HEK293T (cell line): Measurements from ENCODE around the gene MINDY4.

Source experiments
- CTCF ChIA-PET: fragments of 350-600 bp; formaldehyde crosslinking; extraction: SDS; loops from one replicate; lab custom pipeline; 2021; ENCODE audit warnings: antibody characterized with exemption, inconsistent platforms; lab: Yijun Ruan, JAX
- POLR2A ChIA-PET: fragments of 350-600 bp; formaldehyde crosslinking; extraction: SDS; loops from one replicate; lab custom pipeline; 2020; ENCODE audit warnings: antibody characterized with exemption, inconsistent platforms; lab: Yijun Ruan, JAX
- DNase-seq: peaks from one replicate; pipeline ENCODE4 v3.0.0; 2012; ENCODE audit warnings: mixed read lengths; ENCODE audit errors: extremely low spot score
- ARNT ChIP-seq: fragments of 450-650 bp; IDR thresholded peaks from 2 replicates; pipeline ENCODE4 v1.6.1; 2017; ENCODE audit warnings: mild to moderate bottlenecking
- BHLHE40 ChIP-seq: fragments of 450-650 bp; IDR thresholded peaks from 2 replicates; pipeline ENCODE4 v1.6.1; 2016; ENCODE audit warnings: mild to moderate bottlenecking, moderate library complexity, borderline replicate concordance
- CTBP1 ChIP-seq: fragments of 450-650 bp; IDR thresholded peaks from 2 replicates; pipeline ENCODE4 v1.6.1; 2016; ENCODE audit warnings: borderline replicate concordance
- ELF4 ChIP-seq: fragments of 450-650 bp; IDR thresholded peaks from 2 replicates; pipeline ENCODE4 v1.6.1; 2017; ENCODE audit warnings: antibody characterized with exemption
- FOXA1 ChIP-seq: fragments of 450-650 bp; IDR thresholded peaks from 2 replicates; pipeline ENCODE4 v1.6.1; 2016; ENCODE audit warnings: mild to moderate bottlenecking
- FOXK2 ChIP-seq: fragments of 450-650 bp; IDR thresholded peaks from 2 replicates; pipeline ENCODE4 v1.6.1; 2016; ENCODE audit warnings: mild to moderate bottlenecking
- FOXM1 ChIP-seq: fragments of 450-650 bp; IDR thresholded peaks from 2 replicates; pipeline ENCODE4 v1.6.1; 2017; ENCODE audit warnings: mild to moderate bottlenecking, borderline replicate concordance
- HDGF ChIP-seq: fragments of 450-650 bp; IDR thresholded peaks from 2 replicates; pipeline ENCODE4 v1.6.1; 2017; ENCODE audit warnings: antibody characterized with exemption, borderline replicate concordance
- L3MBTL2 ChIP-seq: fragments of 450-650 bp; conservative IDR thresholded peaks from 2 replicates; pipeline ENCODE4 v1.6.1; 2016; ENCODE audit warnings: mild to moderate bottlenecking
- LEF1 ChIP-seq: fragments of 450-650 bp; IDR thresholded peaks from 2 replicates; pipeline ENCODE4 v1.6.1; 2017; ENCODE audit warnings: mild to moderate bottlenecking, borderline replicate concordance
- NFRKB ChIP-seq: fragments of 450-650 bp; IDR thresholded peaks from 2 replicates; pipeline ENCODE4 v1.6.1; 2016; ENCODE audit warnings: mild to moderate bottlenecking, moderate library complexity
- PKNOX1 ChIP-seq: fragments of 450-650 bp; IDR thresholded peaks from 2 replicates; pipeline ENCODE4 v1.6.1; 2016
- SP1 ChIP-seq: fragments of 450-650 bp; IDR thresholded peaks from 2 replicates; pipeline ENCODE4 v1.6.1; 2017
- SUZ12 ChIP-seq: fragments of 450-650 bp; IDR thresholded peaks from 2 replicates; pipeline ENCODE4 v1.6.1; 2016; ENCODE audit warnings: mild to moderate bottlenecking
- TARDBP ChIP-seq: fragments of 450-650 bp; IDR thresholded peaks from 2 replicates; pipeline ENCODE4 v1.6.1; 2016
- ZNF384 ChIP-seq: fragments of 450-650 bp; IDR thresholded peaks from 2 replicates; pipeline ENCODE4 v1.6.1; 2016

Gene MINDY4

GRCh38 chr7:30858576-30858975 is 87.4 kb downstream of the MINDY4 start:
- TF ChIP-seq ZNF384, result no peak
- no peak for TF ChIP-seq ARNT
- no peak for TF ChIP-seq TARDBP
- TF ChIP-seq NFRKB, result no peak
- TF ChIP-seq FOXA1, result no peak
- no peak for TF ChIP-seq HDGF
- TF ChIP-seq ELF4, result no peak
- TF ChIP-seq FOXK2, result no peak
- TF ChIP-seq LEF1, result no peak
- no peak for TF ChIP-seq CTBP1
- no peak for TF ChIP-seq PKNOX1
- TF ChIP-seq L3MBTL2, result no peak
- TF ChIP-seq FOXM1, result no peak
- no peak for TF ChIP-seq BHLHE40
- no peak for TF ChIP-seq SUZ12
- TF ChIP-seq SP1, result no peak
- CTCF ChIA-PET, result no interaction called here
- POLR2A ChIA-PET, result no interaction called here
- DNase-seq, result no peak

GRCh38 chr7:30859202-30859939 is 88.2 kb downstream of the MINDY4 start:
- ChIA-PET POLR2A (no interaction called here), CTCF (no interaction called here)
- TF ChIP-seq HDGF, result no peak
- TF ChIP-seq L3MBTL2, result no peak
- no peak for TF ChIP-seq FOXM1
- no peak for TF ChIP-seq ELF4
- no peak for DNase-seq

GRCh38 chr7:30859940-30860496 is 88.8 kb downstream of the MINDY4 start:
- POLR2A ChIA-PET, result no interaction called here
- CTCF ChIA-PET, result no interaction called here
- no peak for DNase-seq
- TF ChIP-seq FOXM1, result no peak
- no peak for TF ChIP-seq ZNF384
- no peak for TF ChIP-seq BHLHE40
- no peak for TF ChIP-seq HDGF
- TF ChIP-seq ELF4, result no peak
- TF ChIP-seq TARDBP, result no peak
- no peak for TF ChIP-seq CTBP1
- no peak for TF ChIP-seq L3MBTL2
- TF ChIP-seq FOXK2, result no peak
- TF ChIP-seq NFRKB, result no peak
- no peak for TF ChIP-seq SUZ12
- no peak for TF ChIP-seq LEF1
- no peak for TF ChIP-seq PKNOX1
- TF ChIP-seq SP1, result no peak
- TF ChIP-seq FOXA1, result no peak

GRCh38 chr7:30861612-30862011 is 90.4 kb downstream of the MINDY4 start:
- no peak for TF ChIP-seq PKNOX1
- ChIA-PET POLR2A (no interaction called here), CTCF (no interaction called here)
- no peak for DNase-seq

- no peak for DNase-seq
- ChIA-PET POLR2A (no interaction called here), CTCF (no interaction called here)
- TF ChIP-seq SP1, result no peak
- TF ChIP-seq TARDBP, result no peak
- no peak for TF ChIP-seq ZNF384
- no peak for TF ChIP-seq PKNOX1
- no peak for TF ChIP-seq L3MBTL2
- TF ChIP-seq FOXA1, result no peak
- no peak for TF ChIP-seq FOXK2
- no peak for TF ChIP-seq LEF1
- TF ChIP-seq CTBP1, result no peak
These were observed 91.9 kb downstream of the MINDY4 start for GRCh38 chr7:30862995-30863705.

- CTCF ChIA-PET, result no interaction called here
- TF ChIP-seq FOXM1 (no peak), TARDBP (no peak), ZNF384 (no peak), ELF4 (no peak), L3MBTL2 (no peak)
- DNase-seq, result no peak
- POLR2A ChIA-PET, result interaction anchor here (0.5 kb wide), 1 partner anchor 15 kb away, joined by 3 read pairs; no protein-coding TSS in a partner anchor
These were observed 92.5 kb downstream of the MINDY4 start for GRCh38 chr7:30863706-30864035.
